ENCODE measurements around the gene NMRK1. TPM values are rescaled to one million over a fixed set of nuclear protein-coding genes. Genes with fewer than 3 reads are reported as not detected.

Gene NMRK1
- total RNA-seq, 1 donor from 2014 or later: 28.4 TPM

Other genes starting within 250 kb of the NMRK1 start
- gene TRPM6, start 200.2 kb downstream of the NMRK1 start, total RNA-seq: 0.12 and 0.19 TPM in 2 replicates
- gene C9orf40, start 135.2 kb downstream of the NMRK1 start, total RNA-seq: 2.6 and 6.4 TPM in 2 replicates
- 18.3 and 18.6 TPM in 2 replicates for gene CARNMT1, start 59.9 kb downstream of the NMRK1 start, total RNA-seq
- gene OSTF1, start 359 bp upstream of the NMRK1 start, total RNA-seq: 62.8 and 63.5 TPM in 2 replicates

Data from glomerular endothelial cell (primary cell).